ENCODE results near the gene RDX. TPM values are rescaled to one million over a fixed set of nuclear protein-coding genes. Genes with fewer than 3 reads are reported as not detected.

RDX gene
- total and polyA plus RNA-seq, 9 of the 15 experiments (the other 6 are each of a cell fraction or from before 2014, with no cell fraction given), result 35.6 to 62.1 (median 54.3) TPM

DNA sequence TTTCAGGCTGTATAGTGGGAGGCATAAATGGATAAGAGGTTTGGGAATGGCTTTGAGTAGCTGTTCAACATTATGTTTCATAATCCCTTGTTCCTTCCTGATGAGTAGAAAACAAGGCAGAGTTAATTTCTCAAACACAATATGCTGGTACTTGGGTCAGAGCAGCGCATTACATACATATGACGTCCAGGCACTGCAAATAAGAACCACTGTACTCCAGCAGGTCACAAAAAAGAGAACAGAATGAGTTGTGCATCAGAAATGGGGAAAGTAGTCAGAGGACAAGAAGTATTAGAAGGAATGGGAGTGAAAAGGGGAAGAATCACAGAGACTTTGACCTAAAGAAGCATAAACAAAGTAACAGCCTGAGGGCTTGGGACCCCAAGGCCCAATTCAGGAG is 44.0 kb upstream of the RDX start:
- no peak for ATAC-seq
- H3K79me2 ChIP-seq (ENCODE audit: control insufficient read depth, insufficient read depth, low read length), result no peaks in the 10 kb centered on the region
- in situ Hi-C loops (cut with MboI) (no loop called here), intact Hi-C loops (cut with micrococcal nuclease) (no loop called here)
- no peak overlapping the region for H3K27ac ChIP-seq (ENCODE audit: extremely low read depth, low read depth, low read length)
- no peaks in the 10 kb centered on the region for H3K36me3 ChIP-seq (ENCODE audit: control insufficient read depth, insufficient read depth, low read length)
- 10% methylated on average over 2 of the region's 2 CpGs for WGBS (ENCODE audit: insufficient coverage, low coverage, missing lambda C conversion rate)
- no peaks in the 10 kb centered on the region; a peak in 1 of 5 replicates for H3K27me3 ChIP-seq (ENCODE audit: control insufficient read depth in 2 of 2, insufficient read depth in 2 of 2, low read length in 2 of 2)
- H3K9me1 ChIP-seq (ENCODE audit: control insufficient read depth, insufficient read depth, low read length), result no peaks in the 10 kb centered on the region
- TF ChIP-seq DIDO1 (tag; IDR thresholded peaks at IDR 0.05; ENCODE audit: low read depth) (no peak), MTF1 (CRISPR knock-in tag; IDR thresholded peaks at IDR 0.05; ENCODE audit: borderline replicate concordance) (no peak), ZNF561 (CRISPR knock-in tag; conservative IDR thresholded peaks at IDR 0.05) (no peak), POLR2B (IDR thresholded peaks at IDR 0.05; ENCODE audit: low read depth, partially characterized antibody) (no peak), KLF1 (tag; IDR thresholded peaks at IDR 0.05) (no peak), TAF15 (IDR thresholded peaks at IDR 0.05; ENCODE audit: low read depth, low read length) (no peak), NFIC (IDR thresholded peaks at IDR 0.05) (no peak), FOS (IDR thresholded peaks at IDR 0.05; ENCODE audit: extremely low read depth, insufficient read length) (no peak)
- TF ChIP-seq, protein P1, sequence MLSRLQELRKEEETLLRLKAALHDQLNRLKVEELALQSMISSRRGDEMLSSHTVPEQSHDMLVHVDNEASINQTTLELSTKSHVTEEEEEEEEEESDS (CRISPR knock-in tag; IDR thresholded peaks at IDR 0.05), result no peak
- DNase-seq (ENCODE audit: extremely low read depth in 1 of 4, low spot score in 3 of 4), result no peak
- no peak for FAIRE-seq
- H2AFZ ChIP-seq (ENCODE audit: low read depth, low read length), result no peak overlapping the region
- peaks cover 0 to 4% of the 10 kb centered on the region in 2 experiments; a peak in 2 of 5 replicates for H3K4me1 ChIP-seq (replicated peaks in 1 of 2; ENCODE audit: control insufficient read depth in 2 of 2, insufficient read depth in 2 of 2, low read length in 2 of 2)
- H3K9me3 ChIP-seq (replicated peaks; ENCODE audit: control insufficient read depth, insufficient read depth, low read depth, low read length), result no peaks in the 10 kb centered on the region
- CTCF ChIA-PET (ENCODE audit: low intra/inter-chr PET ratio), result no interaction called here
- H3K9ac ChIP-seq (ENCODE audit: insufficient read depth in 1 of 2, low read depth in 2 of 2, low read length in 2 of 2), result no peak overlapping the region
- POLR2A ChIA-PET, result interaction anchor here (1.1 kb wide), 1 partner anchor 9 kb away, joined by 4 read pairs; no protein-coding TSS in a partner anchor
- H4K20me1 ChIP-seq (replicated peaks; ENCODE audit: control insufficient read depth, insufficient read depth, low read length), result no peaks in the 10 kb centered on the region; the same call in 1 of the 2 replicates
- no peak overlapping the region for H3K4me3 ChIP-seq
- BruUV-seq (replicated peaks), result no TSS peak
- no peak overlapping the region for H3K4me2 ChIP-seq (ENCODE audit: insufficient read depth, low read length)

All from K562 (cell line).